ENCODE results near the gene POLA1. TPM values are rescaled to one million over a fixed set of nuclear protein-coding genes. Genes with fewer than 3 reads are reported as not detected.
A peak's percentile ranks its signal among the peaks of the same experiment; 100 is the strongest.

The POLA1 gene
- total and polyA plus RNA-seq, 2 experiments from 2014 or later = 19.4 to 22.9 TPM

GRCh38 chrX:24661292-24661691, 32.4 kb upstream of the POLA1 start:
- no peaks in the 10 kb centered on the region for H3K36me3 ChIP-seq
- H3K4me3 ChIP-seq = no peak overlapping the region
- H3K27ac ChIP-seq = no peak overlapping the region
- H3K9me3 ChIP-seq (ENCODE audit: low read depth) = no peaks in the 10 kb centered on the region
- no peaks in the 10 kb centered on the region for H3K27me3 ChIP-seq
- TF ChIP-seq CTCF (IDR thresholded peaks at IDR 0.05; ENCODE audit: low read depth, low read length) = no peak
- no peak for DNase-seq (ENCODE audit: low read depth in 1 of 2, low spot score in 1 of 2)
- H3K4me1 ChIP-seq (ENCODE audit: low read depth) = no peaks in the 10 kb centered on the region

- Histone ChIP-seq H3K27me3 (no peaks in the 10 kb centered on the region), H3K9me3 (ENCODE audit: low read depth) (no peaks in the 10 kb centered on the region), H3K36me3 (no peaks in the 10 kb centered on the region), H3K4me3 (no peak overlapping the region), H3K4me1 (ENCODE audit: low read depth) (no peaks in the 10 kb centered on the region), H3K27ac (no peak overlapping the region)
- no peak for TF ChIP-seq CTCF (IDR thresholded peaks at IDR 0.05; ENCODE audit: low read depth, low read length)
- no peak for DNase-seq (ENCODE audit: low read depth in 1 of 2, low spot score in 1 of 2)
Measured at GRCh38 chrX:24662352-24662751, 31.4 kb upstream of the POLA1 start.

DNA sequence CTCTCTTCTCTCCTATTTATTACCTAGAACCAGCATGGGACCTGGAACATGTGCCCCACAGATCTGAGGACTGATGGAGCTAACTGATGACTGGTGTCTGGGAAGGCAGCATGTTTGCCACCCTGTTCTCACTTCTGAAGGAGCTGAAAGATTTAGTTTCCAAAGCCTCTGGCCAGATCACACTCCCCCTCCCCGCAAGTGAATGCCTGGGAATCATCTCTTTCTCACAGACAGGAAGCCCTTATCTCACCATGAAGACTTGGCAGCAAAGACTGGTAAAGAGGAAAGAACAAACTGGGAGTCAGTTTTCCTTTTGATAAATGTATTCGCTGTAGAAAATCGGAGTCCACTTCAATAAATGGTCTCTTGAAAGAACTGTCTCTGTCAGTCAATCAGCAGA, 25.6 kb upstream of the POLA1 start:
- Histone ChIP-seq H3K27me3 (no peaks in the 10 kb centered on the region), H3K27ac (peak overlapping the region; percentile 89), H3K9me3 (ENCODE audit: low read depth) (no peaks in the 10 kb centered on the region), H3K4me1 (ENCODE audit: low read depth) (peaks cover 25% of the 10 kb centered on the region), H3K36me3 (no peaks in the 10 kb centered on the region), H3K4me3 (no peak overlapping the region)
- TF ChIP-seq CTCF (IDR thresholded peaks at IDR 0.05; ENCODE audit: low read depth, low read length) = no peak
- peak; percentile 72 to 74 for DNase-seq (ENCODE audit: low read depth in 1 of 2, low spot score in 1 of 2)

DNA sequence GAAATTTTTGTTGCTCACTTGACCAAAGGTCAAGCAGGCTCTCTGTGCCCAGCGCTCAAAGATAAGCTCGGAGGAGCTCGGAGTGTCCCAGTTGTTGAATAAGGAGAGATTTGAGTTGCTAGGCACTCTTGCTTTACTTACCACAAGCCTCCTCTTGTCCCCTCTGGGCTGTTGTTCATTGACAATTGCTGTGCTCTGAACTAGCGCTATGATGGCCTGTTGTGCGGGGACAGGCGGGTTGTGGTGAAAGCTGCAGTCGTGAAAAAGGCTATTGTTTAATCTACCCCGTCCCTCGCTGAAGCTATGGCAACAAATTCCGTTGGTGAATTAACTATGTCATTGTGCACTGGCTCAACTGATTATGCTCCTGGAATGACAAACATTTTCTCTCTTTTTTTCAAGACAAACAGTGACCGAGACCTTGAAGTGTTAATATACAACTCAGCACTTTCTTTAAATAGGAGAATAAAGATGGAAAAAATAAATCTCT, 21.0 kb upstream of the POLA1 start:
- Histone ChIP-seq H3K36me3 (no peaks in the 10 kb centered on the region), H3K27ac (peak overlapping the region; percentile 94), H3K4me1 (ENCODE audit: low read depth) (peaks cover 45% of the 10 kb centered on the region), H3K4me3 (no peak overlapping the region), H3K27me3 (no peaks in the 10 kb centered on the region), H3K9me3 (ENCODE audit: low read depth) (no peaks in the 10 kb centered on the region)
- no peak for TF ChIP-seq CTCF (IDR thresholded peaks at IDR 0.05; ENCODE audit: low read depth, low read length)
- DNase-seq (ENCODE audit: low read depth in 1 of 2, low spot score in 1 of 2) = peak; percentile 8 to 86

GRCh38 chrX:24673424-24673823, 20.3 kb upstream of the POLA1 start:
- peak overlapping the region; percentile 94 for H3K27ac ChIP-seq
- no peak for TF ChIP-seq CTCF (IDR thresholded peaks at IDR 0.05; ENCODE audit: low read depth, low read length)
- H3K4me1 ChIP-seq (ENCODE audit: low read depth) = peaks cover 38% of the 10 kb centered on the region
- no peak overlapping the region for H3K4me3 ChIP-seq
- no peak for DNase-seq (ENCODE audit: low read depth in 1 of 2, low spot score in 1 of 2)
- no peaks in the 10 kb centered on the region for H3K27me3 ChIP-seq
- no peaks in the 10 kb centered on the region for H3K36me3 ChIP-seq
- H3K9me3 ChIP-seq (ENCODE audit: low read depth) = no peaks in the 10 kb centered on the region

Data from cardiac muscle cell (in vitro differentiated cells and primary cell).